HG02981 (cell line): ENCODE results near the gene CSPG4.
A peak's percentile ranks its signal among the peaks of the same experiment; 100 is the strongest.
"Not testable (repeated sequence)": the region's sequence is repeated elsewhere in the genome, so short reads cannot be mapped to it uniquely, and the experiment has no call there.

ENCODE experiments used
- ATAC-seq: cut with Tn5 transposase; IDR thresholded peaks from one replicate; pipeline ENCODE4 v1.9.1; 2021; ENCODE audit warnings: mild to moderate bottlenecking, moderate library complexity; ENCODE audit not compliant: unreplicated experiment

CSPG4 gene

DNA sequence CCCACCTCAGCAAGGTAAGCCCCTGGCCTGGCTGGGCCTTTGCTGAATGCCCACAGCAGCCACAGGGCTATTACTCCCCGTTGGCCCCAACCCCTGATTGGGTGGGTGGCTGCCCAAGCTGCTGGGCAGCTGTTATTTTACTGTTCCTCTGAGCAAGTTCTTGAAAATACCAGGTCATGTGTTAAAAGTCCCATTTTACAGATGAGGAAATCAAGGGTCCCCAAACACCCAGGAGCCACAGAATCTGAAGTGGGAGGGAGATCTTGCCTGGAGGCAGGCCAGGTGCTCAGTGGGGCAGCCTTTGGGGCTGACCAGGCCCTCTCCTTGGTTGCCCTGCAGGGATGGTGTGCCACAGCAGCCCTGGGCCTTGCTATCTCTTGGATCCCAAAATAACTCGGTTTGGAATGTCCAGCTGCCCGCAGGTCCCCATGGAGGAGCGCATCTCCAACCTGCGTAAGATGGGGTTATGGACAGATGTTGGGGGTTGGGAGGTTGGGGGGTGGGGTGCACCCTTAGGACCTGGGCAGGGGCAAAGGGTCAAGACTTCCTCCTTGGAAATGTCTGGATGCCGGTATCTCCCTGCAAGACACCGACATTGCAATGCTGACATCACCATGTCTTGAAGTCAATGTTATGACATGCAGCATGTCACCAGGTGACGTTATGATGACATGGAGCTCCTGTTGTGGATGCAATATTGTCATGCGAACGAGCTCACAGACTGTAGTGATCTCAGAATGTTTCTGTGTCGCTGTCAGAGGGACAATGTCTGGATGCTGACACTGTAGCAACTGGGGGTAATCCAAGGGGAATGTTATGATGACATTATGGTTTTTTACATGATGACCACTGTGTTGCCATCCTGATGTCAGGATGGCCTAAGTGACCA lies 13.3 kb upstream of the CSPG4 start:
- no peak for ATAC-seq

DNA sequence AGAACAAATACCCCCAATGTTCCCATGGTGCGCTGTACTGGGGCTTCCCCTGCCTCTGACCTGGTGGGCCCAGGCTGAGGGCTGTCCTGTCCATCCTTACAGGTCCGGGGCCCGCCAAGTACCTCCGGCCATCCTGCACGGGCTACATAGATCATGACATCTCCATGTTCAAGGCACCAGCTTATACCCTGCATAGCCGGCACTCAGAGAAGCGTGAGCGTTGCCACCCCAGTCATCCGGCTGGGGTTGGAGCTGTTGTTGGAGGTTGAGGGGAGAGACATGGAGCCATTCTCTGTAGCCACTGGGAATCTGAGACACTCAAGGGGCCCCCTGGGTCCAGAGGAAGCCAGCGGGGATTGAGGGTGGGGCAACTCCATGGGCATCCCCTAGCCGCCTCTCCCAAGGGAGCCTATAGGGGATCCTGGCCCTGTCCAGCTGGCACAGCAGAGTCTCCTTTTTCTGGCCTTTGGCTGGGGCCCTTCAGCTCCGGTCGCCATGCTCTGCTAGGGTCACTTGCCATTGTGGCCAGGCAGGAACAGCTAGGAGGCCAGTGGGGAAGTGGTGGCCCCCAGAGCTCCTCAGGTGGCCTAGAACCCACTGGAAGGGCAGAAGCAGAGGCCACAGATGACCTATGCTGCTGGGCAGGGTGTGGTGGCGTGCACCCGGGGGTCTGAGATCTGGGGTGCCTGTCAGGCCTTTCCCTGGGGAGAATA lies 12.5 kb upstream of the CSPG4 start:
- ATAC-seq, result no peak

GRCh38 chr15:75723847-75724660 lies 11.4 kb upstream of the CSPG4 start:
- peak; percentile 58 for ATAC-seq

DNA sequence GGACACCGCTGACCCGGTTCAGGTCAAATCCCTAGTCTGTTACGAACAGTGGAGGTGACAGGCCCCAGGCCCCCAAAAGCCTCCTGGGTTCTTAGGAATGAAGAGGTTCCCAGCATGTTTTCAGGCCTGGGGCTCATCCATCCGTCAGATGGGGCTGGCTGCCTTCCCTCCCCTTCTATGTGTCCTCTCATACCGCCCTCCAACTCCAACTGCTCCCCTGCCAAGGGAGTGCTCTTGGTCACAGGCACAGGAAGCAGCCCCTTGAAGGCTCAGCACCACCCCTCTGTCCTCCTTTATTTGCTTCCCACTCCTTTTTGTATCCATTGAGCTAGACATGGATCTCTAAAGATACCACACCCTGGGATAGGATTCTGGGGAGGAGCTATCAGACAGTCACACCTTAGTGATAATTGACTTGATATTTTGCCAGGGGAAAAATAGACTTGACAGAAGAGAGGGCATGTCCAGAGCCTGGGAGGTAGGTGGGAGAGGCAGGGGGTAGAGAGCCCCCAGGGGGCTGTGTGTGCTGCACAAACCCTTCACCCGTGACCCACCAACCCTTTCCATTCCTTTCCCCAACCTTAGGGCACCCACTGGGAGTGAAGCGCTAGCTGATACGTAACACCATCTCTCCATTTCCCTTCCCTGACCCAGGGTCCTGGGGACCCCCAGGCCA lies 10.7 kb upstream of the CSPG4 start:
- ATAC-seq, result no peak

DNA sequence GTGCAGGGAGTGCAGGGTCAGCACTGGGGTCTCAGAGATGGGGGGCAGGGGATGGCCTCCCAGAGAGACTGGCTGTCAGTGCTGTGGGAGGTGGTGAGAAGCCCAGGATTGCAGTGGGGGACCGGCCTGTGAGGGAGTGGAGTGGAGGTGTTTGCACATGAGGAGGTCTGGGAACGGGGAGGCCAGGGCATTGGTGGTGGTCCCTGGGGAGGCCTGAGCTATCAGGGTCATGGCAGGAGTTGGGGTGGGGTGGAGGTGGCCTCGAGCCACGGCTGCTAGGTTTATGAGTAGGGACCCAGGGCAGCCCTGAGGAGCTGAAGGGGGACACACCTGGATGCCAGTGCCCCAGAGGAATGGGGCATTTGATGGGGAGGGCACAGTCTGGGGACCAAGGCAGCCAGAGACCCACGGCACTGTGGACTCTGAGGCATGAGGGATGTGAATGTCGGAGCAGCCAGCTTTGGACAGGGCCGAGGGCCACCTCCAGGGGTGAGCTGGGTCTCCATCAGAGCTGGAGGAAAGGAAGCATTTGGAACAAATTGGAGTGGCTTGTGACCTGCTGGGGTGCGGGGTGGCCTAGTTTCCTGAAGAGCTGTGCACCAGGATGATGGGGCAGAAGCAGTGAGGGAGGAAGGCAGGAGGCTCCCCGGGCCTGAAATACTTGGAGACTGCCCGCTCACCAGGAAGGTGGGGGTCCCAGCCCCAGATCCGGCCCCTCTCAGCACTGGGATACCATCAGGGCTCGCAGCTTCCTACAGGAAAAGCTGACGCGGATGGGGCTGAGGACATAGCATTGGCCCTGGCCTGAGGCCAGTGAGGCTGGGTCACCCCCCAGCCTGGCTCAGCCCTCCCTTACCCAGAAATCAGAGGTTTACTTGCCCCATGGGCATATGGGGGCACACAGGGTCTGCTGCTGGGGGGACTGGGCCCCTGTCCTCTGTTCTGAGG lies 9.5 kb upstream of the CSPG4 start:
- ATAC-seq, result no peak

- no peak for ATAC-seq
Measured at GRCh38 chr15:75721480-75721922, 8.9 kb upstream of the CSPG4 start.

GRCh38 chr15:75720787-75721479 lies 8.3 kb upstream of the CSPG4 start:
- ATAC-seq, result no peak

GRCh38 chr15:75720297-75720696 lies 7.6 kb upstream of the CSPG4 start:
- no peak for ATAC-seq

DNA sequence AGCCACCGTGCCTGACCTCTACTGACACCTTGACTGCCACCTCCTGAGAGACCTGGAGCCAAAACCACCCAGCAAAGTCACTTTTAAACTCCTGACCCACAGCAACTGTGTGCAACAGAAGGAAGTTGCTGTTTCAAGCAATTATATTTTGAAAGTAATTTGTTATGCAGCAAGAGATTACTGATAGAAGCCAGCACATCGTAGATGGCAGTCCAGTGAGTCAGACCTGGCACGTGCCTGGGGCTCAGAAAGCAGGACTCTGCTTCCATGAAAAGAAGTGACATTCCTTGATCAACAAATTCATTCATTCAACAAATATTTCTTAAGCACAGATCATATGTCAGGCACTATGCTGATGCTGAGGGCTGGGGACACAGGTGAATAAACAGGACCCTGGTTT lies 5.7 kb upstream of the CSPG4 start:
- no peak for ATAC-seq

DNA sequence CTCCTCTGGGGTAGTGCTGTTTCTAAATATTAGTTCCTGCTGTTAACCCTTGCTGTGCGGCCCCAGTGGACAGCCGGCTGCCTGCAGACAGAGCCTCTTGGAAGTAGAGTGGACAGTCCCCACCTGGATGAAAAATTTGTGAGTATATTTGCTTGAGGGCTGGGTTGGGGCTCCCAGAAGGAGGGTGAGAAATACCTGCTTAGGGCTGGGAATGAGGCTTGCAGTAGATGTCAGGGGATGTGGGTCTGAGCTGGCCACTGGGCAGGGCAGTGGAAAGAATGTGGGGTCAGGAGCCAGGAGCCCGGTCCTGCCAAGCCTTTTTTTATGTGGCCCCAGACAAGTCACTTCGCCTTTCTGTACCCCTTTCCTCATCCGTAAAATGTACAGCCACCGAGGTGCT lies 4.4 kb upstream of the CSPG4 start:
- not testable (repeated sequence) for ATAC-seq

DNA sequence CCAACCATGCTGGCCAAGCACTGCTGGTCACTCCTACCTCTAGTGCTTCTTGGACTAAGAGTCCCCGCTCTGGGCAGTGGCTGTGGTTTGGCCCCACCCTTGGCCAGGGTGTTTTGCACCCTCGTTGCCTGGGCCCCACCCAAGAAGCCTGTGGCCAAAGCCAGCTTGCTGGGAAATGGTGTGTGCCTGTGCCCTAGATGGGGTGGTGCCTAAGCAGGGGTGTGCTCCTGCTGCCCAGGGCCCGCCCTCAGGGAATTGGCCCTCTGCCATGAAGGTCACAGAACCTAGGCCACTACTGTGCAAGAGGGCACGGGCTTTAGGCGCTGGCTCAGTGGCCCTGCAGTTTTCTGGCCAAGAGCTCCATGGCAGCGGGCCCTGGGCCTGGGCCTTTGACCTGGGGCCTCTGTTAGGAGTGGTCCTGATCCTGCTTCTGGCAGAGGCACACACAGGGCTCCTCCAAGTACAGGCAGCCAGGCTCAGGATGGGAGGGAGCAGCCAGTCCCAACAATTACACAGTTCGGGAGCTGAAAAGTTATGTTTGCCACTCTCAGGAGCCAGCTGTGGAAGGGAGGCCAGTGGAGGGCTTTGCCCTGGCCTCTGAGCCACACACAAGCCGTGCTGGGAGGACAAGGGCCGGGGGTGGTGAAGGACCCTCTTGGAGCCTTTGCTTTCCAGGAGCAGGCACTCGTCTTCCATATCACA lies 3.8 kb upstream of the CSPG4 start:
- ATAC-seq, result not testable (repeated sequence)

DNA sequence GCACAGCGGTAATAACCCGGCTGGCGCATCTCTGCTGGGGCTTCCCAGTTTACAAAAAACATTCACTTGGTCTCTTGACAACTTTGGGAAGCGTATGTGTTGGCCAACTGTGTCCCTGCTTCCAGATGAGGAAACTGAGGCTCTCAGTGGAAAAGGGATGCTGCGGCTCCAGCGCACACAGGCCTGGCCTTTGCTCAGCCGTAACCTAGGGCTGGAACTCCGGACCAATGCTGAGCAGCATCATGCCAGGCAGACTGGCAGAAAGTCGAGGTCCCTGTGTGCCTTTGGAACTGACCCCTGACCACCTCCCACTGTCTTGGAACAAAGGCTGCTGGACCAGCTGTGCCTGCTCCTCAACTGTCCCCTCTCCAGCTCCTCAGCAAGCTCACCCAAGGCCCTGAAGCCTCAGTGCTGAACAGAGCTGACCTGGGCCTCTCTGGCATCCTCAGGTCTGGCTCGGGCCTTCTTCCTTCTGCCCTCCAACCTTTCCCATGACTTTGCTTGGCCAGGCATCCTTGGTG lies 2.7 kb upstream of the CSPG4 start:
- ATAC-seq, result not testable (repeated sequence)

- no peak for ATAC-seq
Measured at GRCh38 chr15:75714195-75714594, 1.5 kb upstream of the CSPG4 start.

DNA sequence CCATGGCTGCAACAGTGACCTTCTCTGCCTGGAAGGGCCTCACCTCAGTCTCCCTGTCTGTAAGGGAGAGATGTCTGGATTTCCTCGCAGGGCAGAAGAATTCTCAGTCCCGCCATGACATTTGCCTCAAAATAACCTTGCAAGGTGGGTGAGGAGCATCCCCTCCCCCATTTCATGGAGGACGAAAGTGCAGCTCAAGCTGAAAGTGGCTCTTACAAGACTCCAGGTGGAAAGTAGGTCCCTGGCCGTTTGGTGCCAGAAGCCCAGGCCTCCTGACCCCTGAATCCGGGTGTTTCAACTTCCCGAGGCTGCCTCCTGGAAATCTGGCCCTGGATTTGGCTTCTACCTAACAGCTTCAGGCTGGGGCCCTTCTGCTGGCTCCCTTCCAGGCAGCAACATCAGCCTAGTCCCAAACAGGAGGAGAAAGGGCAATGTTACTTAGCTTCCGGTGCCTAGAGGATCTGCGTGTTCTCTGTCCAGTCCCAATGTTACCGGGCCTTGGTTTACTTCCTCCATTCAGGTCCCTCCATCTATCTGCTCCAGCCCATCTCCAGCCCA lies 769 bp upstream of the CSPG4 start:
- no peak for ATAC-seq

- ATAC-seq, result not testable (repeated sequence)
Measured at GRCh38 chr15:75711495-75711894, 1.2 kb downstream of the CSPG4 start.

- not testable (repeated sequence) for ATAC-seq
Measured at GRCh38 chr15:75710874-75711273, 1.8 kb downstream of the CSPG4 start.

DNA sequence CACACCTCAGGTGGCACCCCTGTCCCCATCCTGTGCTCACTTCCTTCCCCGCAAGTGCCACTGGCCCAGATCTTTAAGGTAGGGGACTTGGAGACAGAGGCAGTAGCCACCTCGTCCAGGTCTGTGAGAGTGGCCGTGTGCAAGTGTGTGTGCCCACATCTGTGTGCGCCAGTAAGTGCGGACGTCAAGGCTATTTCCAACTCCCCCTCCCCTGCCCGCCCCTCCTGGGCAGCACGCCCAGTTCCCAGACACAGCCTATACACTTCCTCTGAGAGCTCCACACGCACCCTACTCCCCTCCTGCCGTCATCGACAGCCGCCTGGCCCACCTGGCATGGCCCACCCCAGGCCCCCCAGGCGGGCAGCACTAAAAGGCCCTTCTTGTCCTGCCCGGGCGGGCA lies 3.2 kb downstream of the CSPG4 start:
- not testable (repeated sequence) for ATAC-seq

DNA sequence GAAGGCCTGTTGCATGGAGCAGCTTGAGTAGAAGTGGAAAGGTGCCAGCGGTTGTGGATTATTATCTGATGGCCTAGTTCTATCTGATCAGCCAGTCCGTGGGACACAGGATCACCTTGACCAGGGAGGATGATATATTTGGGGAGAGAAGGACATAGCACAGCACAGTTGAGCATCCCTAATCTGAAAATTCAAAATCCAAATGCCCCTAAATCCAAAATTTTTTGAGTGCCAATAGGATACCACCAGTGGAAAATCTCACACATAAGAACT lies 6.0 kb downstream of the CSPG4 start:
- ATAC-seq, result no peak
